Activated T-helper 9 cell treated with anti-CD3 and anti-CD28 coated beads, Interleukin-2, amount 50 U/mL, for 16 hours (primary cell): ENCODE data around the gene ESPN.

Experiments used
- DNase-seq: peaks from one replicate; pipeline ENCODE4 v3.0.0-alpha.2; 2020; ENCODE audit warnings: low read depth

The ESPN gene

GRCh38 chr1:6465461-6466005 is 41.0 kb downstream of the ESPN start:
- peak; percentile 42 for DNase-seq

- DNase-seq: peak; percentile 42
Measured at GRCh38 chr1:6466023-6466422, 41.4 kb downstream of the ESPN start, which contains the start of gene TNFRSF25. Gene TNFRSF25 (minus strand): TSS chr1:6466173. CDS start chr1:6466107, 66 bp downstream.

GRCh38 chr1:6466751-6467150 is 42.2 kb downstream of the ESPN start:
- DNase-seq: no peak

DNA sequence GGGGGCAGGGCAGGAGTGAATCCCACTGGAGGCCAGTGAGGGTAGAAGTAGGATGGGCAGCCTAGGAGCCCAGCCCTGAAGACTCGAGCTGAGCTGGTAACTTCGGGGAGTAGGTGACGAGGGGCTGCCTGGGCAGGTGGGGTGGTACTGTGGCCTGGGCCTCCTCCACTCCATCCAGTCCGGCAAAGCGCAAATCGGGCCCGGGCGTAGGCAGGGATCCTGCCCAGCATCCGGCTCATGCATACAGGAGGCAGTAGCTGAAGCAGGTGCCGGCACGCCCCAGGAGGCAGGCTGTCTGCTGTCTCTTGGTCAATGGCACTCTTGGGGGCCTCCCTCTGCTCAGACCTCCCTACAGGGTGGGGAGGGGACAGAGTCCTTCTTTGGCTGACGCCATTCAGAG is 42.6 kb downstream of the ESPN start:
- no peak for DNase-seq

DNA sequence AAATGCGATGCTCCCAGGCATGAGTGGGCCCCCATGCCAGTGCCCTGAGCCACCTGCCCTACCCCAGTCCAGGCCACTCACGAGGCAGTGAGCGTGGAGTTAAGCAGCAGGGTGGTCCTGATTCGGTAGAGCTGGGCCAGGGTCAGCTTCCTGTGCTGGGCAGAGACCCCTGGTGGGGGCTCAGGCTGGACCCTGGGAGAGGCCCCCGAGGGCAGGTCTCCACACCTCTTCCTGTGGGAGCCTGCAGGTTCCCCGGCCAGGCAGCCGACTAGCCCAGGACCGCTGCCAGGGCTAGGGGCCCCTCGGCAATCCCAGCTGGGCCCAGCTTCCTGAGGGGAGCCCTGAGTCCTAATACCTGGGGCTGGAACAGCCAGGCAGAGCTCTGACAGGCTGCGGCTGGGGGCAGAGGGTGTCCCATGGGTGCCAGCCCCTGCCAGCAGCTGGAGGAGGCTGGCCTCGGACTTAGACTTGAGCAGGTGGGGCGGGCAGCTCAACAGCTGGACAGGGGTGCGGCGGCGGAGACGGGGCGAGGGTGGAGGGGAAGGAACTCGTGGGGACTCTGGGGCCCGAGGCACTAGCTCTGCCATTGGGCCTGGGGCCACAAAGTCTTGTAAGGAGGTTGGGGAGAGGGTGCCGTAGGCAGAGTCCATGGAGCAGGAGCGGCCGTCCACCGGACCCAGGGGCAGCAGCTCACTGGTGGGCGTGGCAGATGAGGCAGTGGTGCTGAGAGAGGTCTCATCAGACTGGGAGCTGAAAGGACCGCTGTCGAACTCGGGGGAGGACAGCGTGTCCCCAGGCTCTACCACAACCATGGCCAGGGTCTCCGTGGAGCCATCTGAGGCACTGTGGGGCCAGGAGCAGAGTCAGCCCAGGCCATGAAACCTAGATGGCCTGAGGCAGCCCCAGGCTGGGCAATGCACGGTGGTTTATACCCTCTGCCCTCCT is 43.4 kb downstream of the ESPN start:
- DNase-seq: no peak

- no peak for DNase-seq
Measured at GRCh38 chr1:6468729-6469461, 44.3 kb downstream of the ESPN start.

- no peak for DNase-seq
Measured at GRCh38 chr1:6470132-6471085, 45.8 kb downstream of the ESPN start.

DNA sequence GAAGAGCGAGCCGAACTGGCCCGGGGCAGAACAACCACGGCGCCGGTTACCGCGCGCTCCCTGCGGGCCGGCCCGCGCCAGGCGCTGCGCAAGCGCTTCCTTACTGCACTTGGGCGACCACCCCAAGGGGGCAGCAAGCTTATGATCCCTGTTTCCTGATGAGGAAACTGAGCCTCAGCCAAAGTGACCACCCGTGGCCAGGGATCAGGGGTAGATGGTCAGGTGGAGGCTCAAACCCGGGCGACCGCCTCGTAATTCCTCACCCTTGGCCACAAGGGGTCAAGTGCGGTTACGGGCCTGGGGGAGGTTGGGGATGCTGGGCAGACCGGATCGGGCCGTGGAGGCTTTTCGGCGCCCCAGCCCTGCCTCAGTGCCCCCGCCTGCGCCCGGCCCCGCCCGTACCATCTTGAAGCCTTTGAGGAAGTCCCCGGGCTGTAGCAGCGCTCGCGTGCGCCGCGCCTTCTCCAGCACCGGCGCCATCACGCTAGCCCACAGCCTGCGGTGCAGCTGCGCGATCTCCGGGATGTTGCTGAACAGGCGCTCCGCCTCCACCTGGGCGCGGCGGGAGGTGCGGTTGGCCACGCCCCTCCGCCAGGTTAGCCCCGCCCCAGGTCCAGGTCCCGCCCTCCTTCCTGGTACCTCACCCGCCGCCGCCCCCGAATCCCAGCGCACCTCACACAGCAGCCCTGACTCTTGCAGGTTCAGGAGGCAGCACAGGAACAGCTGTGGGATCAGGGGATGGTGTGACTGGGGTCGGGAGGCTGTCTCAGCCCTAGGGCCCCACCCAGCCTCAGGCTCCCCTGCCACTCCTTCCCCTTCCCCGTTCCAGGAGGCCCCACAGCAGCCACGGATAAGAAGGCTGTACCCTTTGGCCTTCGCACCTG is 46.8 kb downstream of the ESPN start:
- no peak for DNase-seq

- DNase-seq: no peak
Measured at GRCh38 chr1:6471970-6472368, 47.4 kb downstream of the ESPN start.

GRCh38 chr1:6472391-6472790 is 47.8 kb downstream of the ESPN start:
- no peak for DNase-seq

DNA sequence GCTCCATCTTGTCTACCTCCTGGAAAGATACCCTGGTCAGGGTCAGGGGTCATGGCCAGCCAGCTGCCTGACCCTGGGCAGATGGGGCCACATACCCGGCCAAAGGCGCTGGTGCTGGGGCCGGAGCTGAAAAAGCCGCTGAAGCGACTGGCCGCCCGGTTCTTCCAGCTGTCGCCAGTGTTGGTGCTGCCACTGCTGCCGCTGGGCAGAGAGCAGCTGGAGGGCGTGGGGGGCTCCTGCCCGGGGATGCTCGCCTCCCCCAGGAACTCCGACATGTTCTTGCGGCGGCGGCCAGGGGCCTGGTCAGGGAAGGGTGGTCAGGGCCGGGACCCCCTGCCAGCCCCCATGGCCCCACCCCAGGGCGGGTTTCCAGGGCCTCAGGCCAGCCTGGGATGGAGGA is 48.6 kb downstream of the ESPN start:
- no peak for DNase-seq

GRCh38 chr1:6473974-6474814 is 49.6 kb downstream of the ESPN start:
- no peak for DNase-seq

DNA sequence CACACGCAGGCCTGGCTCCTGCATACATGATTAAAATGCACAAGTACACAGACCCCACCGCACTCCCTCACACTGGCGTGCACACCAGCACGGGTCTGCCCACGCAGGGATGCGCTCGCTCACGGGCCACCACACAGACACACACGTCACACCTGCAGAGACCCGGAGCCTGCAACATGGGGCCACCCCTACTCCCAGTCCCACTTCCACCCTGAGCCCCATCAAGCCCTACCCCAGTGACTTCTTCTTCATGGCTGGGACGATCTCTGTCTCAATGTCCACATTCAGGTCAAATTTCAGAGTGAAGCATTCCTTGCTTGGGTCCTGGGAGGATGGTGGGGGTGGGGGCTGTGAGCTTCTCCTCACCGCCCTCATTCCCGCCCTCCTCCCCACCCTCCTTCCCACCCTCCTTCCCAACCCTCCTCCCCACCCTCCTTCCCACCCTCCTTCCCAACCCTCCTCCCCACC is 50.3 kb downstream of the ESPN start:
- no peak for DNase-seq

- peak; percentile 74 for DNase-seq
Measured at GRCh38 chr1:6475381-6476133, 51.0 kb downstream of the ESPN start.

GRCh38 chr1:6476483-6476882 is 51.9 kb downstream of the ESPN start:
- no peak for DNase-seq

DNA sequence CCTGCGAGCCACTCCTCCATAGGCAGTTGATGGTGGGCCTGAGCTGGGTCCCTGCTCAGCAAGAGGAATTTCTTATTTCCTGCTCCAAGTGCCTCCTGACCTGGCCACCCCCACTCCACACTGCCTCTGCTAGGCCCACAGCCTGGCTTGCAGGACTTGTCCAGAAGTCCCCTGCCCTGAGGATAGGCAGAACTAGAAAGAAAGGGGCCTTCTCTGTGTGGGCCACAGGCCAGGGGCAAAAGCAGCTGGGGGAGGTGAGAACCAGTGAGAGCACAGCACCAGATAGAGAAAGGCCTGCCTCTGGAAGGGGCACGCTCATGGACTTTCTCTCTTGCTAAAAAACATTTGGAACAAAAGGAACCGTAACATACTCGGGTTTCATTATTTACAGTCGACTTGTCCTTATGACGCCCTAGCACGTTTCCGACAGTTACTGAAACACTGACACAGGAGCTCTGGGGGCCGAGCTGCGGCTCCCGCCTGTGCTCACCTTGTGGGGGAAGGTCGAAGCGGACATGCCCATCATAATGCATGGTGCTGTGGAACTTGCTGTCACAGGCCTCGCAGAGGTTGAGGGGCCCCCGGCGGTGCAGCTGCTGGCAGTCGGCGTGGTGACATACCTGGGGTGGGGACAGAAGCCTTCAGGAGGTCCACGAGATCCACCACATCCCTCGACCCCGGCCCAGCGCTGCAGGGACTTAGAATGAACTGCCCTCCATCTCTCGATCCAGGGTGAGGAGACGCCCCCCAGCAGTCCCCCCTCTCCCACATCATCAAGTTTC is 52.7 kb downstream of the ESPN start:
- no peak for DNase-seq

- DNase-seq: no peak
Measured at GRCh38 chr1:6481820-6482219, 57.2 kb downstream of the ESPN start.
